ENCODE results near the gene PPP2R3A. TPM values are rescaled to one million over a fixed set of nuclear protein-coding genes. Genes with fewer than 3 reads are reported as not detected.
A peak's percentile ranks its signal among the peaks of the same experiment; 100 is the strongest.

Gene PPP2R3A
- total and polyA plus RNA-seq, 9 of the 15 experiments (the other 6 are each of a cell fraction or from before 2014, with no cell fraction given): 0.10 to 0.50 (median 0.24) TPM

GRCh38 chr3:136196064-136196400 is 230.5 kb downstream of the PPP2R3A start, which contains the start of gene MSL2 (continued):
- TF ChIP-seq CEBPG (CRISPR knock-in tag; IDR thresholded peaks at IDR 0.05) (no peak), CEBPG (tag; conservative IDR thresholded peaks at IDR 0.05 in 1 of 2, IDR thresholded peaks at IDR 0.05 in 1 of 2) (no peak), TOE1 (IDR thresholded peaks at IDR 0.05; ENCODE audit: borderline replicate concordance) (no peak), TOE1 (CRISPR knock-in tag; IDR thresholded peaks at IDR 0.05; ENCODE audit: borderline replicate concordance, low read depth) (no peak), RBFOX2 (IDR thresholded peaks at IDR 0.05; ENCODE audit: low read depth, low read length) (no peak), HOMEZ (CRISPR knock-in tag; IDR thresholded peaks at IDR 0.05) (no peak), ERF (CRISPR knock-in tag; IDR thresholded peaks at IDR 0.05) (no peak), MXD1 (CRISPR knock-in tag; IDR thresholded peaks at IDR 0.05; ENCODE audit: borderline replicate concordance, poor library complexity, severe bottlenecking) (no peak), ZSCAN32 (CRISPR knock-in tag; IDR thresholded peaks at IDR 0.05) (no peak), POLR2G (IDR thresholded peaks at IDR 0.05; ENCODE audit: low read depth, low read length) (peak; percentile 5; the same call in 1 of the 2 replicates), ZNF408 (CRISPR knock-in tag; IDR thresholded peaks at IDR 0.05; ENCODE audit: low read depth) (no peak), HNRNPH1 (optimal IDR thresholded peaks at IDR 0.05; ENCODE audit: low read depth, low read length) (no peak), ZBTB1 (CRISPR knock-in tag; IDR thresholded peaks at IDR 0.05; ENCODE audit: borderline replicate concordance, low read depth) (no peak), MXI1 (IDR thresholded peaks at IDR 0.05; ENCODE audit: low read depth, low read length) (no peak), SREBF1 (IDR thresholded peaks at IDR 0.05; ENCODE audit: borderline replicate concordance, low read depth, low read length) (no peak), IRF2 (CRISPR knock-in tag; IDR thresholded peaks at IDR 0.05) (no peak), DPF2 (IDR thresholded peaks at IDR 0.05) (0 out of 2 replicates have a peak, but pooled peaks have one; percentile 27), ZKSCAN8 (CRISPR knock-in tag; IDR thresholded peaks at IDR 0.05) (no peak), EP300 (IDR thresholded peaks at IDR 0.05; ENCODE audit: low read length) (0 out of 2 replicates have a peak, but pooled peaks have one; percentile 29), MTA1 (IDR thresholded peaks at IDR 0.05; ENCODE audit: borderline replicate concordance) (no peak), ZNF232 (CRISPR knock-in tag; IDR thresholded peaks at IDR 0.05) (no peak), TCF7 (IDR thresholded peaks at IDR 0.05; ENCODE audit: borderline replicate concordance) (peak; percentile 68; the same call in 1 of the 2 replicates), KDM2B (CRISPR knock-in tag; IDR thresholded peaks at IDR 0.05) (no peak), LARP7 (IDR thresholded peaks at IDR 0.05) (no peak), PRDM10 (IDR thresholded peaks at IDR 0.05; ENCODE audit: partially characterized antibody) (peak; percentile 40), HOXB6 (CRISPR knock-in tag; IDR thresholded peaks at IDR 0.05; ENCODE audit: borderline replicate concordance) (no peak), ZKSCAN1 (IDR thresholded peaks at IDR 0.05; ENCODE audit: low read depth, low read length) (no peak)

Measured in K562 (cell line).